IMR-90 (cell line): ENCODE measurements around the gene ATG10. TPM values are rescaled to one million over a fixed set of nuclear protein-coding genes. Genes with fewer than 3 reads are reported as not detected.

Experiments used
- ATAC-seq: fragments of 200-7000 bp; cut with Tn5 transposase; 2 replicates; pipeline ENCODE4 v1.9.1; 2020; ENCODE audit warnings: low read depth, mild to moderate bottlenecking, moderate library complexity
- BruUV-seq: library from RNA; stranded (reverse); fragments of 400-500 nt; replicated peaks from 2 replicates; lab custom pipeline; 2021; lab: Mats Ljungman, UMichigan
- CTCF ChIA-PET: fragments of 300-600 bp; formaldehyde crosslinking; extraction: SDS; loops from one replicate; lab custom pipeline; 2021; ENCODE audit warnings: antibody characterized with exemption; lab: Yijun Ruan, JAX
- POLR2A ChIA-PET: fragments of 300-600 bp; sonication (Branson Sonifier 250); formaldehyde crosslinking; loops from one replicate; lab custom pipeline; 2022; ENCODE audit warnings: antibody characterized with exemption; ENCODE audit not compliant: unreplicated experiment; lab: Charles Lee
- DNase-seq: peaks from one replicate; pipeline ENCODE4 v3.0.0; 2013
- H2AFZ ChIP-seq: replicated peaks from 2 replicates; pipeline ENCODE3; 2013; ENCODE audit warnings: low read length, mild to moderate bottlenecking; ENCODE audit not compliant: poor library complexity
- H2AK5ac ChIP-seq: 2 replicates; pipeline ENCODE4 v1.6.1; 2013; ENCODE audit warnings: low read depth, low read length, inconsistent platforms
- H2AK9ac ChIP-seq: replicated peaks from 2 replicates; pipeline ENCODE3; 2013; ENCODE audit warnings: mild to moderate bottlenecking, low read depth, low read length, moderate library complexity; ENCODE audit not compliant: poor library complexity
- H2BK120ac ChIP-seq: 2 replicates; pipeline ENCODE4 v1.6.1; 2013; ENCODE audit warnings: low read depth, low read length, inconsistent platforms
- H2BK15ac ChIP-seq: 3 replicates; pipeline ENCODE4 v1.6.1; 2013; ENCODE audit warnings: low read depth, low read length, inconsistent platforms
- H2BK20ac ChIP-seq: 2 replicates; pipeline ENCODE4 v1.6.1; 2013; ENCODE audit warnings: low read depth, mild to moderate bottlenecking, inconsistent platforms, low read length, moderate library complexity
- H2BK5ac ChIP-seq: 2 replicates; pipeline ENCODE4 v1.6.1; 2013; ENCODE audit warnings: mild to moderate bottlenecking, low read depth, low read length, inconsistent platforms; ENCODE audit not compliant: poor library complexity, severe bottlenecking
- H3K14ac ChIP-seq: replicated peaks from 2 replicates; pipeline ENCODE4 v1.6.1; 2013; ENCODE audit warnings: low read depth, low read length, inconsistent platforms
- H3K18ac ChIP-seq: 2 replicates; pipeline ENCODE4 v1.6.1; 2013; ENCODE audit warnings: low read depth, low read length, control low read depth
- H3K23ac ChIP-seq: 2 replicates; pipeline ENCODE4 v1.6.1; 2013; ENCODE audit warnings: low read depth, low read length, inconsistent platforms
- H3K27ac ChIP-seq: 2 replicates; pipeline ENCODE4 v1.5.1; 2013; ENCODE audit warnings: mild to moderate bottlenecking, control low read depth, low read length; ENCODE audit not compliant: insufficient read depth
- H3K27me3 ChIP-seq: 2 replicates; pipeline ENCODE4 v1.6.1; 2013; ENCODE audit warnings: low read length; ENCODE audit not compliant: control insufficient read depth, insufficient read depth
- H3K36me3 ChIP-seq: 2 replicates; pipeline ENCODE4 v1.6.1; 2013; ENCODE audit warnings: low read length, mixed read lengths; ENCODE audit not compliant: control insufficient read depth, insufficient read depth
- H3K4ac ChIP-seq: 2 replicates; pipeline ENCODE4 v1.6.1; 2013; ENCODE audit warnings: low read depth, low read length, inconsistent platforms
- H3K4me1 ChIP-seq: 2 replicates; pipeline ENCODE4 v1.6.1; 2013; ENCODE audit warnings: low read length, mixed read lengths; ENCODE audit not compliant: control insufficient read depth, insufficient read depth
- H3K4me2 ChIP-seq: 2 replicates; pipeline ENCODE4 v1.6.1; 2013; ENCODE audit warnings: low read depth, mild to moderate bottlenecking, control low read depth, low read length, moderate library complexity
- H3K4me3 ChIP-seq: 2 replicates; pipeline ENCODE4 v1.5.1; 2013; ENCODE audit warnings: low read depth, mild to moderate bottlenecking, control low read depth, low read length, moderate library complexity; ENCODE audit not compliant: insufficient read depth
- H3K56ac ChIP-seq: 2 replicates; pipeline ENCODE4 v1.6.1; 2013; ENCODE audit warnings: low read length, inconsistent platforms; ENCODE audit not compliant: insufficient read depth; ENCODE audit errors: extremely low read depth
- H3K79me1 ChIP-seq, 2 experiments: 2 replicates each; pipeline ENCODE4 v1.6.1; 2013; ENCODE audit warnings: low read length in 2 of 2, inconsistent platforms in 1 of 2, low read depth in 1 of 2
- H3K9ac ChIP-seq: 2 replicates; pipeline ENCODE4 v1.6.1; 2013; ENCODE audit warnings: low read depth, low read length, control low read depth
- H3K9me1 ChIP-seq: 2 replicates; pipeline ENCODE4 v1.6.1; 2013; ENCODE audit warnings: low read length, inconsistent platforms; ENCODE audit not compliant: insufficient read depth
- H3K9me3 ChIP-seq: 2 replicates; pipeline ENCODE4 v1.6.1; 2013; ENCODE audit warnings: low read length; ENCODE audit not compliant: control insufficient read depth, insufficient read depth
- H4K20me1 ChIP-seq: 2 replicates; pipeline ENCODE4 v1.6.1; 2013; ENCODE audit warnings: low read length, inconsistent platforms; ENCODE audit not compliant: insufficient read depth
- H4K5ac ChIP-seq: 2 replicates; pipeline ENCODE4 v1.6.1; 2013; ENCODE audit warnings: mild to moderate bottlenecking, low read depth, low read length, control low read depth
- H4K8ac ChIP-seq, 2 experiments: 2 replicates each; pipeline ENCODE4 v1.6.1; 2013; ENCODE audit warnings: low read depth in 2 of 2, low read length in 2 of 2, control low read depth in 1 of 2, inconsistent platforms in 1 of 2
- H4K91ac ChIP-seq: 2 replicates; pipeline ENCODE4 v1.6.1; 2013; ENCODE audit warnings: low read depth, low read length, inconsistent platforms; ENCODE audit not compliant: insufficient read depth
- CEBPB ChIP-seq: IDR thresholded peaks from 2 replicates; pipeline ENCODE4 v1.6.1; 2012; ENCODE audit warnings: low read depth, low read length, improper control_type of control experiment
- RAD21 ChIP-seq: IDR thresholded peaks from 2 replicates; pipeline ENCODE4 v1.6.1; 2012; ENCODE audit warnings: low read length, improper control_type of control experiment
- RCOR1 ChIP-seq: IDR thresholded peaks from 2 replicates; pipeline ENCODE4 v1.6.1; 2012; ENCODE audit warnings: mild to moderate bottlenecking, low read length, improper control_type of control experiment; ENCODE audit not compliant: insufficient replicate concordance
- SMC3 ChIP-seq: fragments of 150-350 bp; IDR thresholded peaks from 2 replicates; pipeline ENCODE4 v1.6.1; 2016; ENCODE audit warnings: low read depth, mild to moderate bottlenecking, antibody characterized with exemption, low read length, moderate library complexity
- dilution Hi-C: fragments of 300-500 bp; cut with HindIII; formaldehyde crosslinking; loops from one replicate; pipeline ENCODE4 v1.14.3; 2018; ENCODE audit warnings: low sequenced_read_pairs; ENCODE audit not compliant: unreplicated experiment
- in situ Hi-C: fragments of 300-500 bp; cut with MboI; formaldehyde crosslinking; loops from 3 replicates; pipeline ENCODE4 v1.14.3; 2019; ENCODE audit warnings: low sequenced_read_pairs, inconsistent platforms, mixed read lengths
- intact Hi-C: fragments of 100-400 bp; cut with micrococcal nuclease; formaldehyde crosslinking; loops from 2 replicates; pipeline ENCODE4 v1.10.0; 2022
- polyA plus RNA-seq, 3 experiments: library from polyadenylated mRNA; depleted of rRNA; stranded (reverse); fragments of >200 nt; gene quantifications; 2 replicates each; pipeline ENCODE4 v1.2.3, GENCODE V29; 2012; ENCODE audit warnings: low replicate concordance in 1 of 3
- total RNA-seq: library from RNA; depleted of rRNA; stranded (reverse); fragments of >200 nt; gene quantifications from 2 replicates; pipeline ENCODE4 v1.2.3, GENCODE V29; 2012
- TF ChIP-seq, protein P1 (sequence below): conservative IDR thresholded peaks from 2 replicates; pipeline ENCODE4 v1.5.1; 2012; ENCODE audit warnings: mild to moderate bottlenecking, low read depth, low read length, improper control_type of control experiment

The ATG10 gene
- total and polyA plus RNA-seq, 2 of the 4 experiments (the other 2 are of a cell fraction), result 3.4 to 8.1 TPM

DNA sequence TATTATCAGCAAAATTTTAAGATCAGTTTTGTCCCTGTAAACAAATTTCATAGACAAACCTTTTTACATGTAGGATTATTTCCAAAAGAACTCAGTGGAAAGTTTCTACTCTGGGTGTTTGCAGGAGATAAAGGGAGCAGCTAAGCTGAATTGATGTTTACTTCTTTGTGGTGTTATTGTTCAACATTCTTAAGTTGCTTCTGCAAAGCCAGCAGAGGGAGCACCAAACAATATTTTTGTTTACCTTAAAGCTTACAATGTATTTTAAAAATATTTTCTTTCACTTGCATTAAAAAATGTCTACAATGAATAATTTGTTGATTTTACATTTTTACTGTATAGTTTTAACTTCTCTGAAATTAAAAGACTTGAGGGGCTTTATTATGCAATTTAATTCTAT is 135.4 kb downstream of the ATG10 start:
- Histone ChIP-seq H3K14ac (no peak overlapping the region), H2BK15ac (no peak overlapping the region), H3K36me3 (no peaks in the 10 kb centered on the region), H4K5ac (no peak overlapping the region), H3K4me2 (no peak overlapping the region), H2AK5ac (no peak overlapping the region), H3K9ac (no peak overlapping the region), H3K4me1 (no peaks in the 10 kb centered on the region), H4K91ac (no peak overlapping the region), H2BK5ac (no peak overlapping the region), H2BK120ac (no peak overlapping the region), H3K9me1 (no peaks in the 10 kb centered on the region), H4K20me1 (no peaks in the 10 kb centered on the region), H3K4ac (no peak overlapping the region), H3K4me3 (no peak overlapping the region), H2AFZ (no peak overlapping the region), H3K18ac (no peak overlapping the region), H3K56ac (no peak overlapping the region), H3K27ac (no peak overlapping the region), H2BK20ac (no peak overlapping the region), H3K9me3 (no peaks in the 10 kb centered on the region), H3K23ac (no peak overlapping the region), H3K27me3 (no peaks in the 10 kb centered on the region), H4K8ac (no peak overlapping the region), H2AK9ac (no peak overlapping the region), H3K79me1 (no peaks in the 10 kb centered on the region)
- peak; percentile 30 for TF ChIP-seq SMC3
- TF ChIP-seq RAD21, result 0 out of 2 replicates have a peak, but pooled peaks have one; percentile 19
- TF ChIP-seq, protein P1, sequence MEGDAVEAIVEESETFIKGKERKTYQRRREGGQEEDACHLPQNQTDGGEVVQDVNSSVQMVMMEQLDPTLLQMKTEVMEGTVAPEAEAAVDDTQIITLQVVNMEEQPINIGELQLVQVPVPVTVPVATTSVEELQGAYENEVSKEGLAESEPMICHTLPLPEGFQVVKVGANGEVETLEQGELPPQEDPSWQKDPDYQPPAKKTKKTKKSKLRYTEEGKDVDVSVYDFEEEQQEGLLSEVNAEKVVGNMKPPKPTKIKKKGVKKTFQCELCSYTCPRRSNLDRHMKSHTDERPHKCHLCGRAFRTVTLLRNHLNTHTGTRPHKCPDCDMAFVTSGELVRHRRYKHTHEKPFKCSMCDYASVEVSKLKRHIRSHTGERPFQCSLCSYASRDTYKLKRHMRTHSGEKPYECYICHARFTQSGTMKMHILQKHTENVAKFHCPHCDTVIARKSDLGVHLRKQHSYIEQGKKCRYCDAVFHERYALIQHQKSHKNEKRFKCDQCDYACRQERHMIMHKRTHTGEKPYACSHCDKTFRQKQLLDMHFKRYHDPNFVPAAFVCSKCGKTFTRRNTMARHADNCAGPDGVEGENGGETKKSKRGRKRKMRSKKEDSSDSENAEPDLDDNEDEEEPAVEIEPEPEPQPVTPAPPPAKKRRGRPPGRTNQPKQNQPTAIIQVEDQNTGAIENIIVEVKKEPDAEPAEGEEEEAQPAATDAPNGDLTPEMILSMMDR, result peak; percentile 41
- TF ChIP-seq CEBPB, result no peak
- no peak for TF ChIP-seq RCOR1
- ChIA-PET CTCF (interaction anchor here (1.3 to 2.1 kb wide), 3 partner anchors 11 to 118 kb away, joined by 5 to 7 read pairs (median 7); no protein-coding TSS in a partner anchor), POLR2A (no interaction called here)
- intact Hi-C loops (loop anchor here (1.0 to 5.0 kb wide), 3 partner anchors 60 to 600 kb away; no protein-coding TSS in a partner anchor), in situ Hi-C loops (no loop called here), dilution Hi-C loops (no loop called here)
- ATAC-seq (peak; percentile 64), DNase-seq (peak; percentile 19)
- BruUV-seq, result no TSS peak
